ENCODE data around the gene GJB6.
A peak's percentile ranks its signal among the peaks of the same experiment; 100 is the strongest.
"Not testable (repeated sequence)": the region's sequence is repeated elsewhere in the genome, so short reads cannot be mapped to it uniquely, and the experiment has no call there.

GJB6 gene

GRCh38 chr13:20231839-20232555 is at the start of gene GJB6:
GJB6 (minus strand) TSS chr13:20232319; CDS start chr13:20223480, 8,839 bp downstream.
- no peak for DNase-seq (ENCODE audit: low spot score)

DNA sequence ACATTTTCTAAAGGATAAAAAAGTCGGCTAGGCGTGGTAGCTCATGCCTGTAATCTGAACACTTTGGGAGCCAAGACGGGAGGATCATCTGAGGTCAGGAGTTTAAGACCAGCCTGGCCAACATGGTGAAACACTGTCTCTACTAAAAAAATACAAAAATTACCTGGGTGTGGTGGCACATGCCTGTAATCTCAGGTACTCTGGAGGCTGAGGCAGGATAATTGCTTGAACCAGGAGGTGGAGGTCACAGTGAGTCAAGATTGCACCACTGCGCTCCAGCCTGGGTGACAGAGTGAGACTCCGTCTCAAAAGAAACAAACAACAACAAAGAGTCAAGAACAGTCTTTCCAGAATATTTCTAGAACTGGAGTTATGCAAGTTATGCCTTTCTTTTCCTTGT is 44.8 kb upstream of the GJB6 start:
- DNase-seq (ENCODE audit: low spot score): not testable (repeated sequence)

DNA sequence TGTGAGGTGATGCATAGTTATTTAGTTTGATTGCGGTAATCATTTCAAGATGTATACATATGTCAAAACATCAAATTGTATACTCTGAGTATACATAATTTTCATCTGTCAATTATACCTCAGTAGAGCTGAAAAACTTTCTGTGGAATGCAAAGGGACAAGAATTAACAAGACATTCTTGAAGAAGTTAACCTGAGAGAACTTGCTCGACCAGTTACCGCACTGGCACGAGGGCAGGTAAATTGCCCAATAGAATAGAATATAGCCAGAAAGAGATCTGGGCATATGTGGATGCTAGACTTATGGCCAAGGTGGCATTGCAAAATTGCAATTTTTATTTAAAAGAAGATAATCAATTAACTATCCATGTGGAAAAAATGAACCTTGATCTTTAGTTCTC is 42.3 kb upstream of the GJB6 start:
- DNase-seq (ENCODE audit: low spot score): no peak

DNA sequence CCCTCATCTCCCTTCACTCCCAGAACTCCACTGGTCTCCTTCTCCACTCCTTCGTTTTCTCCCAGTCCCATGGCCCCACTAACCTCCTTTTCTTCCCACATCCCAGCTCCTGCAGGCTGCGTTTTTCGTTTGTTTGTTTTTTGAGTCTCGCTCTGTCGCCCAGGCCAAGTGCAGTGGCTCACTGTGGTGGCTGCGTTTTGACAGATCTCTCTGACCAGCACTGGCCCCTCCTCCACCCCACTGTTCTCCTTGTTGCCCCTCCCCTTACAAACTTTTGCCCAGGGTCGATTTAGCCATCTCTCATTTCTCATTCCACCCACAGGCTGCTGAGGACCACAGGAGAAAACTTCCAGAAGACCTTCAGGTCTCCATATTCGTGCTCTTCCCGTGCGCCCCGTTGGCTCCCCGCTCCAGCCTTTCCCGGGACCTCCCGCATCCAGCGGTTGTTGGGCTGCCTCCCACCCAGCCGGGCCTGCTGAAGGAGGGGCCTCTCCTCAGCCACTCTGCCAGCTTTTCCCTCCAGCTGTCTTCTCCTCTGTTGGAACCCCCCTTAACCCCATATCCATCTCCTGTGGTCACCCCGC is 40.6 kb upstream of the GJB6 start:
- DNase-seq (ENCODE audit: low spot score): no peak

DNA sequence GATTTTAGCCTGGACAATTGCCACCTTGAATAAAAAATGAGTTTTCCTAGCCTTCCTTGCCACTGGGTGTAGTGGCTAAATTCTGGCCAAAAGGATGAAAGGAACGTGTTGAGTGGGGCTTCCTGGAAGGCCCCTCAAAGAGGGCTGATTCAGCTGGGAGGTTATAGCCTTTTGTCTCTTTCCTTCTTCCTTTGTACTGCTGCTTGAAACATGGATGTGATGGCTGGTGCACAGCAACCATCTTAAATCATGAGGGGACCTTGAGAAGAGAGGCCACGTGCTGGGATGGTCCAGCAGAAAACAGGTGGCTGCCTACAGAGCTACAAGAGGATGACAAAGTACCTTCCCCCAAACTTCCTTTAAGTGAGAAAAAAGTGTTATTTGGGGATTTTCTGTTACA is 40.0 kb upstream of the GJB6 start:
- no peak for DNase-seq (ENCODE audit: low spot score)

DNA sequence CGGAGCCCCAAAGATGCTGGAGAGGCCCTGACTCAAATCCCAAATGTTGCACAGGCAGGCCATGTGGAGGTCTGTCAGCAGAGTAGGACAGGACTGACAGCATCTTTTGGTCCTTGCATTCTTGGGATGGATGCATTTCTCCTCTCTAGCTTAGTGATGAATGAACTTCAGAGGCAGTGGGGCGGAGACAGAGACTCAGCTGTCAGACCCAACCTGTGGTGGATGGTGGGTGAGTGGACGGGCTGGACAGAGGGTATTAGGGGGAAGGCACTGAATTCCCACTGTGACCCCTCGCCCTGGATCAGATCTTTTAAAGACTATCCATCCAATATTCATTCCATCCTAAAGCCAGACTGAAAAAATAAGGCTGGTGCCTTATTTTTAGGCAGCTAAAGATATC is 39.3 kb upstream of the GJB6 start:
- no peak for DNase-seq (ENCODE audit: low spot score)

DNA sequence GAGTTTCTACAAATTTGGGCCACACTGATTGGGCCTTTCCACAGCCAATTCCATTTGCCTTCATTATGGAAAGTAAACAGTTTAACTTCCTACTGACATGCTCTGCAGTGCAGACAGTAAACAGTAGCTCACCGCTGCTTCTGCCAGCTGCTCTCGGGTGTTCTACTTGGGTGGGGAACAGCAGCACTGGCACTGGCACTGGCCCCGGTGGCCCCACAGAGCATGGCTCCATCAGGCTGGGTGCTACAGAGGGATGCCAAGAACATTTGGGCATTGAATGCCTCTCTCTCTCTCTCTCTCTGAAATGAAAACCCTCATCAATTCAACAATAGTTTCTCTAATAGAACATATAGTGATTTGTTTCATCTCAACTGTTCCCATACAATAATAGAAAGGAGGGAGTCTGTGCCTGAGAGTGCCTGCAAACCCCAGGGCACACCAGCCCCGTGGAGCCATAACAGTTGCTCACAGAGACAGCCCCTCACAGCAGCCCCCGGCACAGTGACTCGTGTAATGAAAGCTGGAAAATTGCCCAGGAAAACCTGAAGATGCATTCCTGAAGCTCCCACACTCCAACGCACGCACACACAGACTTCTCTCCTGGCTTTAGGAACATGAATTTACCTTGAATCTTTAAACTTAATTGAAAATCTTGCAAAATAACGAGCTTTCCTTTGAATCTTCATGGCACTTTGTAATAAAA is 38.2 kb upstream of the GJB6 start:
- no peak for DNase-seq (ENCODE audit: low spot score)

DNA sequence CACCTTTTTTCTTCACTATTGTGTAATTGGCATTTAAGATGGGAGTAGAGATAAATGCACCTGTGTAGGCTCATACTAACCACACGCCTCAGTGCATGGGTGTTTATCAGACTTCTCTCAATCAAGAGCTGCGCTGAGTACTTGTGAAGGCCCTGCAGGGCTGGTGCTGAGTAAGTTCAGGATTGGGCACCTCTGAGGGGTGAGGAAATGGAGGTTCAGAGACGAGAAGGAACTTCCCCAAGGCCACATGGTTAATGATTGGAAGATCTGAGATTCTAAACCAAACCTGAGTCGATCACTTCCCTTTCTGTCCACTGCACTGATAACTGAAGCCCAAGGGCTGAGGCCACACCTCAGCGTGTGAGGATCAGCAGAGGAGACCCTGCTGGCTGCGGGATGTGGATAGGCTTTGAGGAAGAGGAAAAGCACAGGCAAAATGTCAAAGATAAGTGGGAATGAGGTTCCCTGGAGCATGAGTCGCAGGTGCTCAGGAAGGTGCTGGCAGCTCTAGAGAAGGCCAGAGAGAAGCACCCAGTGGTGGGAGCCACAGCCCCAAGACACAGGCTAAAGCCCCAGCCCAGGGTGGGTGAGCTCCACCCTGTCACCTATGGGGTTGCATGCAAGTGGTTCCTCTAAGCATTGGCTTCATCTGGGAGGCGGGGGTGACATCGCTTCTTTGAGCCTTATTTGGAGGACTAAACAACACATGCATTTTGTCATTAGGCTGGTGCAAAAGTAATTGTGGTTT is 32.3 kb upstream of the GJB6 start:
- DNase-seq (ENCODE audit: low spot score): no peak

DNA sequence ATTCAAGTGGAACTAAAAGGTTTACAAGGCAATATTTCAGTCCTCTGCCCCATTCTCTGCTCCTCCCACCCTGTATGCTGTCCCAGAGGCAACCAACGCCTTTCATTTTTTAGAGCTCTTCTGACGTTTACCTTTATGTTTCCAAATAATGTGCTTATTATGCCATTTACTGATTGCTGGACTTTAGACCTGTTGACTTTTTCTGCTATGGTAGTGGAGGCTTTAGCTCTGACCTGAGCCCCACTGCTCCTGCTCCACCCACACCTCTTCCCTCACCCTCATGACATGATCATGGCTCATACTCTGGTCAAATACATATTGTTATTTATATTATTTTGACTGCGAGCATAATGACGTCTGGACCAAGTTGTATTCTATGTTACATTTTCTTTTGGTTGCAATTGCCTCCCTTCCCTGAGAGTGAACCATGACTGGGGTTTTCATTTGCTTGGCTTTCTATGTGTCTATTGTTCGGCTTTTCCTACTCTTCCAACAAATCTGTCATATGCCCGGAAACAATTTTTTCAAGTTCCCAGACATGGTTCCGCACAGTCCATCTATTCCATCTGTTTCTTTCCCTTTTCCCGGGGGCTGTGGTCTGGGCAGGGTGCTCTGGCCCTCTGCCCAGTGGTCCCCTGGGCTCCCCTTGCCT is 31.4 kb upstream of the GJB6 start:
- no peak for DNase-seq (ENCODE audit: low spot score)

GRCh38 chr13:20258963-20259288 is 26.8 kb upstream of the GJB6 start:
- no peak for DNase-seq (ENCODE audit: low spot score)

DNA sequence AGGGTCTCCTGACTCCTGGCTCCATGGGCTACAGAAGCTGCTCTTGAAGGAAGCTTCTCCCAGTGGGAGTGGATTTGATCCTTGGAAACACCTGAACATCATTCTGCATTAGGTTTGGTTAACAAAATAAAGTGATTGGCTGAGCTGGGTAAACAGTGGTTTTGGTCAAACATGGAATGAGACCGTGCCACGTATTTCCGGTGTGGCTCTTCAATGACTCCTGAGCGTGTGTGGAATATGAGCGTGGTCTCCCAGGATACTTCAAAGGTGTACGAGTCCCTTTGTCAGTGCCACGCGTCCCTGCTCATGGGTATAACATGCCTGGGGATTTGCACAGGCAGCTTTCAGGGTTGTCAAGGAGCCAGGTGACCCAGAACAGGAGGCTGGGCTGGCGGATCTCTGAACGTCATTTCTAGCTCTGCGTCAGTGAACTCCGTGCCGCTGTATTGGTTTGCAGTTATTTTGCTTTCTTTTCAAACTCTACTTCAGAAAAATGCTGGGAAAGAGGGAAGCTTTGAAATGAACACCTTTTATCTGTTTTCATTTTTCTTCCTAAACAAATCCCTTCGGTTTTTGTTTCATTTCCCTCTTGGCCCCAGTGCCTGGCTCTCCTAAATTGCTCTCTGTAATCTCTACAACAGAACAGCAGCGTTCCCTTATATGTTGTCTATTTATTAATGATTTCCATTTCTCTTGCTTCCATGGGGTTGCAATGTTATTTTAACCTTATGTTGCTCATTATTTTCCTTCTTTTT is 26.3 kb upstream of the GJB6 start:
- no peak for DNase-seq (ENCODE audit: low spot score)

DNA sequence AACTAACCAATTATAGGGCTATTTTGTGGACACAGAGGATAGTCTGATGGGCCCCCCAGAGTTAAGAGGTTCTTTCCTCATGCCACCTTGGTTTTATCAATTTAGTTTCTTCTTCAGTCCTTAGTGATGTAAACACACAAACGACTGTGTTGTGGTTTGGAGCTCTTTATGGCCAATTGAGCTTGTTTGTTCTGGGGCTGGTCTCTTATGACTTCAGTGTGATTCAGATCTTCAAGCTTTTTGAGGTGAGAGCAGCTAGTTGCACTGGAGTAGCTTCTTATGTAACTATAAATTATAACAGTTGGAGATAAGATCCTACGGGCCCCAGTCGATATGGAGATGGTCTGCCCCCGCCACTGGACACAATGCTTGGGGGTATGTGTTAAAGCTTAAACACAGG is 22.0 kb upstream of the GJB6 start:
- no peak for DNase-seq (ENCODE audit: low spot score)

DNA sequence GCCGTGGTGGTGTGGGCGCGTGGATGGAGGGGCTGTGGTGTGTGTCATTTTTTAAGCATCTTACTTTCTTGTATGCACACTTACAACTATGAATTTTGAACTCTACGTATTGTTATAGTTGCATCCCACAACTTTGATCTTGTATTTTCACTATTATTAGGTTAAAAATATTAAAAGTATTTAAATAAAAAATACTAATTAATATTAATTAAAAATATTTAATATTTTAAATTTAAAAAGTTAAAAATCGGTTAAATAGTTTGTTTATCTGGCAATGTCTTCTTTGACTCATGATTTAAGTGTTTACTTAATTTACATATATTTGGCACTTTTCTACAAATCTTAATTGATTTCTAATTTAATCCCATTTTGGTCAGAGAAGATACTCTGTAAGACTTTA is 17.8 kb upstream of the GJB6 start:
- no peak for DNase-seq (ENCODE audit: low spot score)

DNA sequence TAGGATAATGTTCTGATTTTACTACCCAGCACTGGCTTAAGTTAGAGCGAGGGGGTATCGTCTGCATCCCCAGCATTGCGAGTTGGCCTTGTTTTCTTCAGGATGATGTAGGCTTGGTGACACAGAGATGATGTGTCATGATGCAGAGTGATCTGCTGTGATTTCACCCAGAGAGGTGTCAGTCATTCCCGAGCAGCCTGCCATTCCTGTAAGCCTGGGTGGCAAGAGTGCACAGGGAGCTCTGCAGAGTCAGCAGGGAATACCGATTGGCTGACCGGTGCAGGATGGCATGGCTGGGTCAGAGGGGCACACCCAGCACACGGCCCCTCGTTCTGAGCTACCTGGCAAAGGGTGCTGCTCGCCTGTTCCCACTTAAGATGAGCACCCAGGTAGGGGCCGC is 15.8 kb upstream of the GJB6 start:
- DNase-seq (ENCODE audit: low spot score): no peak

DNA sequence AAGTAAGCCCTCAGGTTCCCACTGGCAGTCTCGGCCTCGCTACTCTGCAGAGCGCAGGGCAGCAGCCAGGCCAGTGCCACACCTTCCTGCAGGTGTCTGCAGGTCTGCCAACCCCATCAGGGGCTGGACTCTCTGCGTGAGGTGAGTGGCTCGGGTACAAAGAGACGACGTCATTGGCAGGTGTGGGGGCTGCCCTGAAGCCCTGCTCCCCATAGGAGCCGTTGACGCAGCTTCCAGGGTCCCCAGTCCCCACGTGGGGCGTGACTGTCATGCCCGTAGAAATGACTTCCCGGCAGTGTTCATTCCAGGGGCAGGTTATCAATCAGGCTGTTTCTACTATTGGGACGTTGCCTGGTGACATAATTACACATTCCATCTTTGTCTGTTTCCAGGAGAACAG is 15.3 kb upstream of the GJB6 start:
- no peak for DNase-seq (ENCODE audit: low spot score)

DNA sequence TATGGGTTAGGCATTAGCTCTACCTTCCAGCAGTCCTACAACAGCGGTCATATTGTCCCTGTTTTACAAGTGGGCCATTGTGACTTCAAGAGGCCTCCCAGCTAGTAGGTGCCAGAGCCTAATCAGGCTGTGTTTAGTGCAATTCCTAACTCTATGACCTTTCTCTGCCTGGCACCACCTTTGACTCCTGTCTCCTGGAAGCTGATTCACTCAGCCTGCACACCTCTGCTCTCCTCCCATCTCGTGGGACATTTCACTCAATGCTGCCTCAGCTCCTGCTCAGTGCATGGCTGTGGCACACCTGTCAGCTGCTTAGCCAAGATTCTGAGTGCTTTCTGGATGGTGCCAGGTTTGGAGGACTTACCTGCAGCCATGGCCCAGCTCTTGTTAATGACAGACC is 9.5 kb upstream of the GJB6 start:
- no peak for DNase-seq (ENCODE audit: low spot score)

DNA sequence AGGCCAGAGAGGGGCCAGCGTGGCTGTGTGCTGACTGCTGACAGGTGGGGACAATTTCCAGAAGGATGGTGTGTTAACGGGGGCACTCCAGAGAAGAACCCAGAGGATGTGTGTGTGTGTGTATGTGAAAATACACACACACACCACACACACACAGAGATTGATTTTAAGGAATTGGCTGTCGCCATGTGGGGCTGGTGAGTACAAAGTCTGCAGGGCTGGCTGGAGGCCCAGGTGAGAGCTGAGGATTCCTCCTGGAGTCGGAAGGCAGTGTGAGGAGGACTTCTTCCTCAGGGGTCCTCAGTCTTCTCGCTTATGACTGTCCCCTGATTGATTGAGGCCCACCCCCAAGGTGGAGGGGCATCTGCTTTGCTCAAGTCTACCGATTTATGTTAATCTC is 7.6 kb upstream of the GJB6 start:
- DNase-seq (ENCODE audit: low spot score): no peak

DNA sequence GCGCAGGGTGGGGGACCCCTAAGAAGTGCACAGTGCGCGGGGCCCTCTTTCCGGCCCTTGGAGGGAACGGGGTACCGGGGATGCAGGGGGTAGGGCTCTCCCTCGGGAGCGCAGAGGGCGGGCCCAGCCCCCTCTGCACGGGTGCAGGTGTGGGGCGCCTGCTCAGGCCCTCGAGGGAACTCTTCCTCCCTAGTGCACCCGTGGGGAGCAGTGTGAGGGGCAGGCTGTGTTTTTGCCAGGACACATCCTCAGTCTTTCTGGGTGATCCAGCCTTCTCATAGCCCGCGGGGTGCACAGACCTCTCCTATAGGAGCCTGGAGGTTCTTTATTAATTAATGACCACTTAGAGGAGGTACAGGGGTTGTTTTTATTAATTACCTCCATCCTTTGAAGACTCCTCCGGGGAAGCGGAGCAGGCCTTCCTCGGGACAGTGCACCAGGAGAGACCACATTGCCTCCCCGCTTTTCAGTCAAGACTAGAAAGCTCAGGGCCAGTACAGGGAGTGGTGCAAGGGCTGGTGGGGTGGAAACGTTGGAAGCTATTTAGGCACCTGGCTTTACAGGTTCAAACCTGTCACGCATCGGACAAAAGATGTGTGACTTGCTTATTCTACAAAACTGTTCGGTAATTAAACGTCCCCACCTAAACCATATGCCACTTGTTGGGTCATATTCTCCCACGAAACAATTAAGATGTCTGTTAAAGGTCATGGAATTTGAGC is 598 bp upstream of the GJB6 start:
- no peak for DNase-seq (ENCODE audit: low spot score)

- DNase-seq (ENCODE audit: low spot score): peak; percentile 2
These were observed 943 bp downstream of the GJB6 start for GRCh38 chr13:20230913-20231838.

DNA sequence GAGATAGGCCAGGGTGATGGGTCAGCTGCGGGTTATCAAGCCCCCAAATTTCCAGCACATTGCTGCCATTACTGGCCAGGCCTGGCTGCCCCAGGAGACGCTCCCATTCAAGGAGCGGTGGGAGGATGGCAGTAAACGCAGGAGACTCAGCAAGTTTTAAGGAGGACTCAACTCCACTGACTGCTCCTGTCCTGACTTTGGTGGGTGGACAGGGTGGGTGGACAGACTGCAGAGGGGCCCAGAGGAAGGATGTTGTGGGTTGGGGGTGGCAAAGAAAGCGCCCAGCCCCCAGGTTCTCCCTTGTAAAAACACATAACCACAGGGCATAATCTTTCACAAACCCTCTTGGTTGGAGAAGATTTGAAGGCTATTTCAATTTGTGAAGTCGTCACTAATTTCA is 4.4 kb downstream of the GJB6 start:
- no peak for DNase-seq (ENCODE audit: low spot score)

All from CD4-positive, alpha-beta T cell treated with Interleukin-15 for 4 hours (primary cell).